ENCODE results near the gene MRPL21.
"Not testable (repeated sequence)": the region's sequence is repeated elsewhere in the genome, so short reads cannot be mapped to it uniquely, and the experiment has no call there.

Gene MRPL21

DNA sequence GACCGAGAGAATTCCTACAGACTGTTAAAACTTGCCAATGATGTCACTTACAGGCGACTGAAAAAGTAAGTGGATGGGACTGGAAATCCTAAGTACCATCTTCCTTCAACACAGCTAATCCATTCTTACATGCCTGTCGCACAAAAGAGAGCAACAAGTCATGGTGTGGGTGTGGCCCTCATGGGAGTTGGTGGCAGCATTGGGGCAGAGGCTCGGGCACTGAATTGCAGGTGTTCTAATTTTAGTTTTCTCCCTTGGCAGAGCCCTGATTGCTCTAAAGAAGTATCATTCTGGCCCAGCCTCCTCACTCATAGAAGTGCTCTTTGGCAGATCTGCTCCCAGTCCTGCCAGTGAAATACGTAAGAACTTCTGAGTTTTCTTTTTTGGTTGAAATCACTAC is 4.6 kb upstream of the MRPL21 start:
- no peak for DNase-seq

DNA sequence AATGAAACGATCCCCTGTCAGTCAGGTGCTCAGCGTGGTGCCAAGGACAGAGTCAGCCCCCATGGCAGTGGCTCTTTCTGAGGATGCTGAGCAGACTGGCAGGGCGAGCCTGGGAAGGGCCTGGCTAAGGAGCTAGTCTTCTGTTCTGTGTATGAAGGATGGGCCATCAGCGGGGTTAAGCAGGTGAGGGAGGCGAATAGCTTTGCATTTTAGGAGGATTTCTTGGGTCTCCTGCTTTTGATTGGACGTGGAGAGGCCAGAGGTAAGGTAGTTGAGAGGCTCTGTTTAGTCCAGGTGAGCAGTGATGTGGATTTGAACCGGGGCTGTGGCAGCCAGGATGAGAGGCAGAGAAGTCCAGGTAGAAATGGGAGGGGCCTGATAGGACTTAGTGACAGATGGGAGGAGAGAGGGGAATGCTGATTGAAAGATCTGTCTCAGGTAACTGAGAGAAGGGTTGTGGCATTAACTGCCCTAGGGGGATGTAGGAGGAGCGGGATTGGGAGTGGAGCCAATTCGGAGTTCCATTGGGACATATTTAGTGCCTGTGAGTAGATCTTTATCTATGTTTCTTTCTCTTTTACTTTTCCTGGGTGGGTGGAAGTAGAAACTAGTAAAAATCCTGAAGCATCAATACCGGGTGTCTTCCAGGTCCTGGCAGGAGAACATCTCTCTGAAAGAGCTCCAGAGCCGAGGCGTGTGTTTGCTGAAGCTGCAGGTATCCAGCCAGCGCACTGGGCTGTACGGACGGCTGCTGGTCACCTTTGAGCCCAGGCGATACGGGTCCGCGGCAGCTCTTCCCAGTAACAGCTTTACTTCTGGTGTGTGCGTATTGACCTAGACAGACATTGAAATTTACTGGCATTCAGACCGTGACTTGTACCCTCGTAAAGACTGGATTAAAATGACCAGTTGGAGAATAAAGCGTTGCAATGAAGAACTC is 2.1 kb upstream of the MRPL21 start:
- DNase-seq = no peak

DNA sequence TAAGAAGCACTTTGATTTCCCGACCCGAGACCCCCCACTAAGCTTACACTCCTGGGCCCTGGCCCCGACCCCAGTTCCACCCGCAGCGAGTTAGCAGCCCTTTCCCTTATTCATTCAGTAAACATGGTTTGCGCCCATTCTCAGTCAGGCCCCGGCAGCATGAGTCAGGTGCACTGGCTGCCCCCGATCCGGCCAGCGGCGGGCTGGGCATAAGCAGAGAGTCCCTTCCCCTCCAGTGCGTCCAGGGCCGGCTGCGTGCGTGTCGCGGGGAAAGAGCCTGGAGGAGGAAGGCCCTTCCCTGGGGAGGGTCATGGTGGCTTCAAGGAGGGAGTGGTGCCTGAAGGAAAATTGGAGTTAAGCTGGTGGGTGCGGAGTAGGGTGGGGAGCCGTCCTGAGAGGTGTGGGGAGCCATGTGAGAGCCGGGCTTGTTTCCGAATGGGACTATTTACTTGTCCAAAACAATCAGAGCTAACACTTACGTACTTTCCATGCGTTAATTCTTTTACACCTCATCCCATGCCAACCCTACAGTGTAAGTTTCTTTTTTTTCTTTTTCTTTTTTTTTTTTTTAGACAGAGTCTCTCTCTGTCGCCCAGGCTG is 716 bp upstream of the MRPL21 start:
- DNase-seq = no peak

DNA sequence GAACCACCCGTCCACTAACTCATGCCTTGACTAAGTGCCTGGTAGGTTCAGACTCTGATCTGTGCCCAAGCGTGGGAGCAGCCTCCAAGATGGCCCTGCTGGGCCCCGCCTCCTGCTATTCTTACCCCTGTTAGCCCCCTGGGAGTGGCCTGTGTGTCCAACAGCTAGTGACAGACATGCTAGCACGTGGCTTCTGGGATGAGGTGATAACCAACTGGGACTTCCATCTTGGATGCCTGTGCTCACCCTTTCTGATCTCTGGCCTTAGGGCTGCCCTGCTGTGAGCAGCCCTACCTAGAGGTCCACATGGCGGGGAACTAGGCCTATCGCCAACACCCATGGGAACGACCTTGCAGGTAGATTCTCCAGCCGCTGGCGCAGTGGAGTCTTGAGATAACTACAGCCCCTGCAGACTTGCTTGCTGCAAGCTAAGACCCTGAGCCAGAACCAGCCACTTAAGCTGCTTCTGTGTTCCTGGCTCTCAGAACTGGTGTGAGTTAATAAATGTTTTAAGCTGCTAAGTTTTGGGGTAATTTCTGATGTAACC is 2.7 kb downstream of the MRPL21 start:
- no peak for DNase-seq

DNA sequence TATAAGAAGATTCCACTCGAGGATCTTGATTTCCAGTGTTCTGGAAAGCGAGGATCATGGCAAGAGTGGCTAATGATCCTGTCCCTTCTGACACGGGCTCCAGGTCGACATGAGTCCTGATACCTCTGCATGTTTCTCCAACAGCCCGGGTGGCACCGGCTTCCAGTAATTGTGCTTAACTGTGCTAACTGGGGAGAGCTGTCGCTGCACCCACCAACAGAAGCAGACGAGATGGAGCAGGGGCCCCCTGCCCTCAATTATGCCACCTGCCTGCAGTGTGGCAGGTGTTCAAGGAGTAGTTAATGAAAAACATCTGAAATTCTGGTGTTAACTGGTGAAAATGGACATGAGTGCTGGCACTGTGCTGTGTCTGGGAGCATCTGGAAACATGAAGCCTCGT is 6.2 kb downstream of the MRPL21 start:
- DNase-seq = no peak

DNA sequence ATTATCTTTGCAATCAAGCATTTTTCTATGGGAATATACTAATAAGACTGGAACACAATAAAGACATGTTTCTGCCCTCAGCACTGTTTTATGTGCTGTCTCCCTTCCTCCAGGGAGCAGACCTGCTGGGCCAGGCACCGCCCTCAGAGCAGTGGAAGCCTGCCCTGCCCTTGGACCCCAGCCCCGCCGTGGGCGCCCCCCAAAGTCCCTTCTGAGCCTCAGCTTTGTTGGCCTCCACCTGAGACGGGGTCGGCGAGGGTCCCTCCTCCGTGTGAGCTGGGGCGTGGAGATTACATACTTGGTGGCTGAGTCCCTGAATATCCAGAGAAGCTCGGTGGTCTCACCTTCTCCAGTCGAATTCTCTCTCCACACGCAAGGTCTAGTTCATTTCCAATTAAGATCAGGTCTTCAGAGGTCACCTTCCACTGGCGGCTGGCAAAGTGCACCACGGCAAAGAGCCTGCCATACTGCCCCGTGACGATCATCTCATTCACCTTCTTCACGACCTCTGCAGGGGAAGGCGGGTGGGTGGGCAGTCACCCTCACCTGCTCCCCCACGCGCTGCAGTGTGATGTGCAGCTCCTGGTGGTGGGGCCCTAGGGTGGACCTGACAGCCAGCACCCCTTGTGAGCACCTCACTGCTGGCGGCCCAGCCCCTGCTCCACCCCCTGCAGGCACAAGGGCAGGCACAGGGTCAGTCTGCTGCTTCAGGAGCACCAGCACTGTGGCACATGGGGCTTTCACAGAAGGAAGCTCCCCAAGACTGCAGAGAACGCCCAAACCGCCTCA is 7.3 kb downstream of the MRPL21 start:
- DNase-seq = no peak

DNA sequence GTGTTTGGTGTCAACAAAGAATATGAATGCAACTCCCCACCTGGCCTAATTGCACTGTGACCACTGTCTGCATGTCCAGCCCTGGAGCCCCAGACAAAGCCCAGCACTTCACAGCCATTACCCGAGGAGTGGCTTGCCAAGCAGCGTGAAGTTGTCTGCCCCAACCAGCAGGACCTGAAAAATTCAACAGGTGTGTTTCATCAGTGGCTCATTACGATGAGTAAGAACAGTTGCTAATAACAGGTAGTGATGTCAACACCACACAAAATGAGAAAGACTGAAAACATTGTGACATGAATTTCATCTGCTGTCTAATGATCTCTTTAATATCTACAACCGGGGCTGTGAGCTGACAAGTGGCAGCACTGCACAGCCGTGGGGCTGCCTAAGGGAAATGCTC is 10.3 kb downstream of the MRPL21 start:
- DNase-seq = no peak

DNA sequence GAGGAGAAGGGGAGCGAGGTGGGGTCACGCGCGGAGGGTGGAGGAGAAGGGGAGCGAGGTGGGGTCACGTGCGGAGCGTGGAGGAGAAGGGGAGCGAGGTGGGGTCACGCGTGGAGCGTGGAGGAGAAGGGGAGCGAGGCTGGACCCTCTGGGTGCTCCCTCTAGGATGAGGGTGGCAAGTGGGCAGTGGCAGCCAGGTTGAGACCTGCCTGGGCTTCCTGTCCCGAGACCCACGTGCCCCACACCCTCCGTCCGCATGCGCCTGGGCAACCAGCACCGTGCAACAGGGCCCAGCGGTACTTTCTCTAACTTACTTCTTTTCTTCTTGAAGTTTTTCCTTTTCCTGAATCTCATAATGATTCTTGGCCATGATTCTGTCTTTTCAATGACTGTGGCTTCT is 11.1 kb downstream of the MRPL21 start:
- DNase-seq = no peak

DNA sequence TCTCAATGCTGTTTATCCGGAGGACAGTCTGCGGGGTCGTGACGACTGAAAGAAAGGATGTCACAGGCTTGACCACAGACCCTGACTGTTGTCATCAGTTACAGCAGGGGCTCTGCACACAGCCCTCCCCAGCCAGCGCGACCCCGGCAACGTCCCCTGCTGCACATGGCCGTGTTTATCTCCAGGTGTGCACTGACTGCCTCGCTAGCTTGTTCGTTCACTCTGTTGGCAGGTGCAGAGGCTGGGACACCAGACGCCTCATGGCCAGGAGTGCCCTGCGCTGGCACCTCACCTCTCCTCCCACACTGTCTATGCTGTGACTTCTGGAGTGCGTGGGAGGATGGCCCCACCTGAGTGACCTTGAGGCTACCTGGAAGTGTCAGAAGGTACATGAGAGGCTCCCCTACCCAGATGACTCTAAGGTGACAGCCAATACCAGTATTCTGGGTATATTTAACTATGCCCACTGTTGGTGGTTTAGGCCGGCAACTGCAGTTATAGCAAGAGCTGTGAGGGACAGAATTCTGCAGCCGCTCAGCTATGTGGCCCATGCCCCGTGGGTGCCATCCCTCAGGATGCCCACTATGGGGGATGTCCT is 12.2 kb downstream of the MRPL21 start:
- DNase-seq = no peak

DNA sequence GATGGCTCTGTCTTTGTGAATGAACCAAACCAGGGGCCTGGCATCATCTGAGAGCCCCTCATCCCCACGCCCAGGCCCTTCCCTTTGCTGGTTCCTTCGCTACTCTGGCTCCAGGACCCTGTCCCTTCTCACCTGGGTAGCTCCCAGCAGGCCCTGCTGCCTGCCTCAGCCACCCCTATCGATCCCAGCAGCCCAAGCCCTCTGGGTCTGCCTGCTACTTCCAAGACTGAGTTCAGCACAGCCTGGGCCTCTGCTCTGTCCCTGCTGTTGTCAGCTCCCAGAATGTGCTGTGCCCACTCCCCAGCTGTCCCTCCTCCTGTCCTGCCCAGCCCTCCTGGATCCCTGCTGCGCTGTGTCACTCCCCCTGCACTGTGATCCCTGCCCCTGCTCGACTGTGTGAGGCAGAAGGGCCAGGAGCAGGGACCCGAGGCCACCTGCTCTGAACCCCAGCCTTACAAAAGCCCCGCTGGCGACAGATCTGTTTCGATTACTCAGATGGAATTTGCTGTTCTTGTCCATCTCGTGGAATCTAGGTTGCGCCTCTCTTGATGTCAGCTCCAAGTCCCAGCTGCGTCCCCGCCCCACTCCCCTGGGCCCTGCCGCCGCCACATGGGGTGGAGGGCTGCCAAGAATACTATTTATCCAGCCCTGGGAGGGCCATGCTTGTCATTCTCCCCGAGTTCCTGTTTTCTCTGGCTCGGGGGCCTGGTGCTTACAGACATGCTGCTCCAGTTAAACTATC is 13.0 kb downstream of the MRPL21 start:
- no peak for DNase-seq

DNA sequence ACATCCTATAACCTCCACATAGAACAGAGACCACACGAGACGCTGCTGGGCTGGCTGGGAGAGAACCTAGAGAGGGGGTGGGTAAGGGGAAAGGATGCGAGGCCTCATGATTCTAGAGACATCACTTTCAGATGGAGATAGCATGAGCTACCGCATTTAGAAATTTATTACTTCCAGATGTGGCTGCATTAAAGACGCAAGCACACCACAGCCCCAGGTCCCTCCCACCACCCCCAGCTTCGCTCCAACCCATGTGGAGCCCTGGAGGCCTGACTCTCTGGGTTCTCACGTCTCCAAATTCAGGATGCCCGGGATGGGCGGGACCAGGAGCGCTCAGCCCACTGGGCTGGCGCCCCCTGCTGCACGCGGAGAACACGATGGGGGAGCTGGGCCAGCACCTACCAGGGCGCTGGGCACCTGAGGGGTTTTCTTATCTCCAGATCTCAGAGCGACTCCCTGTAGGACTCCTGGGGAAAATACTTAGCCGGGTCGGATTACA is 13.6 kb downstream of the MRPL21 start:
- no peak for DNase-seq

DNA sequence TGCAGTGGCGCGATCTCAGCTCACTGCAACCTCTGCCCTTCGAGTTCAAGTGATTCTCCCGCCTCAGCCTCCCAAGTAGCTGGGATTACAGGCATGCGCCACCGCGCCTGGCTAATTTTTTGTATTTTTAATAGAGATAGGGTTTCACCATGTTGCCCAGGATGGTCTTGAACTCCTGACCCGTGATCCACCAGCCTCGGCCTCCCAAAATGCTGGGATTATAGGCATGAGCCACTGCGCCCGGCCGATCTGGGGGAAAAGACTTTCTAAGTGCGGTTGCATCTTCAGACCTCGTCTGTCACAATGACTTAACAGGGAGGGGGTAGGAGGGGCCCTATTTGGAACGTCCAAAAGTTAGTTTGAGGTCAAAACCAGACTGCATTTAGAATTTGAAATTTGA is 18.8 kb downstream of the MRPL21 start:
- not testable (repeated sequence) for DNase-seq

DNA sequence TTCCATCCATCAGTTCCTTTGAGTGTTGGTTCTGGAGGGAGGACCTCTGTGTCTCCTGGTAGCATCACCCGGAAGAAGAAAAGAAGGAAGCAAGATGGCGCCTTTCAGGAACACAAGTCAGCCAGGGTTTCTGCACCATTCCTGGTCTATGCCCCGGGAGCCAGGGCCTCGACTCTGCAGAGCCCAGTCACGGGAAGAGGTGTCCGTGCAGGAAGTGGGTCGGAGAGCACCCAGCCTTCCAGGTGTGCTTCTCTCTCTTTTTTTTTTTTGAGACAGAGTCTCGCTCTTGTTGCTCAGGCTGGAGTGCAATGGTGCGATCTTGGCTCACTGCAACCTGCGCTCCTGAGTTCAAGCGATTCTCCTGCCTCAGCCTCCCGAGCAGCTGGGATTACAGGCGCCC is 21.2 kb downstream of the MRPL21 start:
- DNase-seq = no peak

DNA sequence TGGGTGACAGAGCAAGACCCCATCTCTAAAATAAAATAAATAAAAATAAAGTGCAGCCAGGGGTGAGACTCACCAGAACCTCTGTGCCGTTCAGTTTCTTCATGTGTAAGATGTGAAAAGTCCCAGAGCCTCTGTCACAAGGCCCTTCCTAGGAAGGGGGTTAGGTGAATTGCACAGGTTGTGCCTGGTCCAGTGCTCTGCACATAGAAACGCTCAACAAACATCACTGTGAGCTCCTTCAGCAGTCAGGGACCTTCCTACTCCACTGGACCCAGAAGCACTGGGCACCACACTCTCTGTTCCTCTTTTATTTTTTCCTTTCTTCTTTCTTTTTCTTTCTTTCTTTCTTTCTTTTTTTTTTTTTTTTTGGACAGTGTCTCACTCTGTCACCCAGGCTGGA is 22.3 kb downstream of the MRPL21 start:
- no peak for DNase-seq

DNA sequence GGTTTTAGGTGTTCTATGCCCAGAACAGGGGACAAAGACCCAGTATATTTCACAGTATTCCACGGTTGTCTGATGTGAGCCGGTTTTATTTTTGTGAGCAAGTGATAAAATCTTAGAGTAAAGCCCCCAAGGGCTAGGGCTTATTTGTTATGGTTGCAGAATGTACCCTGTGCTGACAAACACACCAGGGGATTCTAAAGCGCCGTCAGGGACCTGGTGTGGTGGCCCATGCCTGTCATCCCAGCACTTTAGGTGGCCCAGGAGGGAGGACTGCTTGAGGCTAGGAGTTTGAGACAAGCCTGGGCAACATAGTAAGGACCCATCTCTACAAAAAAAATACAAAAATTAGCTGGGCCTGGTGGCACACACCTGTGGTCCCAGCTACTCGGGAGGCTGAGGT is 22.8 kb downstream of the MRPL21 start:
- DNase-seq = no peak

DNA sequence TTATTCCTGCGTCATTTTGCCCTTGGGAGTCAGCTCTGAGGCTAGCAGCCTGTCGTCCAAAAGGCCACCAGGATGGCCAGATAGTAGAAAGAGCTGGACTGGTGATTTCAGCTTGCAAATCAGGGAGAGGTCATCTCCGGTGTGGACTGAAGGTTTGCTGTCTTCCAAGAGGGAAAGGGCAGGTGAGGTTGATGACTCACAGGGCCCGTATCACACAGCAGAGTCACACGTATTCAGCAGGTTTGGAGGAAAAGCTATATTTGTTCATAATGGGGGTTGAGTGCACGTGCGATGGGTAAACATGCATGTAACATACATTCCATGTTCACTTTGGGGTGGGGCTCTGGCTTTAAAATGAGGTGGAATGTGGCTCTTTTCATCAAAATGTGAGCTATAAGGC is 25.6 kb downstream of the MRPL21 start:
- DNase-seq = no peak

DNA sequence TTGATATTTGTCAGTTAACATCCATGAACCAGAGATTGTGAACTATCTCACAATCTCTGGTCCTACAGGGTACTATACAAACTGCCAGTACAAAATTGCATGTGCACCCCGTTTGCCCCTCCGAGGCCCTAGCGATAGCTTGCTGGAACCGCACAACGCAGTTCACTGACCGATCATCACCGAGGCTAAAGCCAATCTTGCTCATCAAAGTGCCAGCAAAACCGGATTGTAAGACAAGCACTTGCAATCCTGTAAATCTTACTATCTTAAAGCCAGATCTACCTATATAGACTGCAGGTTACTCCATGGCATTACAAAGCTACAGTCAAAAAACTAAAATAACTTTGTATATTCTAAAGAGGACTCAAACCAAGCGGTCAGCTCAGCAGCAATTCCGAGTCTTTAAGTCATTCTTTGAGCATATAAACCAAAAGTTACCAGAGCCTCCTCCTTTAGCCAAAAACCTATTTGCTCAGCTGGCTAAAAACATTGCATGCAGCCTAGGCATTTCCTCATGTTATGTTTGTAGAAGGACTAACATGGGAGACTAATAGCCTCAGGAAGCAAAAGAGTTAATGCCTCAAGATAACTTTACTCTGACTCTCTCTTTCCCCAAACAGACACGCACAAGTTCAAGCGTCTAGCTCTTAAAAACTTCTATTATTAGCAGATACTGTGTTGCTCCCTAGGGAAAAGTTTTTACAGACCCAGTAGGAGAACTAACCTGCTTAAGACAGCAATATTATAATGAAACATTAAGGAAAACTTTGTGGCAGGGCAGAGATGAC is 31.2 kb downstream of the MRPL21 start:
- DNase-seq = no peak

DNA sequence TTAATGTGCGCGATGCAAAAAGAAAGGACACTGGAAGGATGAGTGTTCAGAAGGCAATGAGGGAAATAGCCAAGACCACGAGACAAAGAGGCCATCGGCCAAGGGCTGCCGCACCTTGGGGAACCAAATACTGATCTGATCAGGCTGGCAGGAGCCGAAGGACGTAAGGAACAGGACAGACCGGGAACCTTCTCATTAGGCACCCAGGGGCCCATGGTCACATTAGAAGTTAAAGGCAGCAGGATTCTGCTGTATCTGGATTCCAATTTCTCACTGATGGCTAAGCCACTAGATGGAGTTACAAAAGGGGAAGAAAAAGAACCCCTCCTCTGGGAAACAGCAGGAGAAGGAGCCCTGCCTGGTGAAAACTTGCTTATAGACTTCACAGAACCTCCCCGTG is 33.2 kb downstream of the MRPL21 start:
- no peak for DNase-seq

DNA sequence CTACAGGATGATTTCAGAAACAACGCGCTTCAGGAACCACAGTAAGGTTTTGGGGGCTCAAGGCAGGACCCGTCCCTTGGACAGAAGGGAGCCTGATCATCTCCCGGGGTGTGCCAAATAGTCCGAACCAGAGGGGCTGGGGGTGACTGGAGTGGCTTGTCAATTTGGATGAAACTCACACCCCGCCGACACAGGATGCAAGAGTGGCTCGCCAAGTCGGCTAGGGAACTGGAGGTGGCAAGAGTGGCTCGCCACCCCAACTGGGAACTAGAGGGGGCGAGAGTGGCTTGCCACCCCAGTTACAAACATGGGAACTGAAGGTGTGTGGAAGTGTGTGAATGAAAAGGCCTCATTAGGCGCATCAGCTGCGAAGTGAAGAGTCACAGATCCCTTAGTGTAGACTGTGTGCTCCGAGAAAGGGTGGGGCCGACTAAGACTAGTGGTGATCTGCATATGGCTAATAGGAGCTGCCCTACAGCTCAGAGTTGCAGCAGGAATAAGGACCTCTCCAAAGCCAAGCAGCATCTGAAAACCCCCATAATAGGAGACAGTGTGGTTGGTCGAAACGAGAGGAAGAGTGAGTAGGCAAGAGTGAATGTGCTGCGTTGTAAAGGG is 35.3 kb downstream of the MRPL21 start:
- no peak for DNase-seq

DNA sequence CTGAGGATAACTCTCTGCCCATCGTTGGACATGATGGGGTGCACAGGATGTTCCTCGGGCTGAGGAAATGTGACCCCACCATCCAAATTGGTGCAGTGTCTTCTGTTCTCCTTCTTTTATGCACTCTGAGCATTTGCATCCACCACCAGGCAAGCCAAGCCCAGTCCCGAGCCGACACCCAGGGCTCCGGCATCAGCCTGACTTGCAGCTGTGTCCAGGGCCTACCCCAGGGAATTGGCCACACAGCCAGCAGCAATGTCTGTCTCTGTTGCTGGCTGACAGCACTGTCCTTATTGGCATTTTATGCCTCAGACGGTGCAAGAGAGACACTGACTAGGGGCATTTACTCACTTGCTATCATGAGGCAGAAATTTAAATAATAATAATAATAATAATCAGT is 36.6 kb downstream of the MRPL21 start:
- no peak for DNase-seq

DNA sequence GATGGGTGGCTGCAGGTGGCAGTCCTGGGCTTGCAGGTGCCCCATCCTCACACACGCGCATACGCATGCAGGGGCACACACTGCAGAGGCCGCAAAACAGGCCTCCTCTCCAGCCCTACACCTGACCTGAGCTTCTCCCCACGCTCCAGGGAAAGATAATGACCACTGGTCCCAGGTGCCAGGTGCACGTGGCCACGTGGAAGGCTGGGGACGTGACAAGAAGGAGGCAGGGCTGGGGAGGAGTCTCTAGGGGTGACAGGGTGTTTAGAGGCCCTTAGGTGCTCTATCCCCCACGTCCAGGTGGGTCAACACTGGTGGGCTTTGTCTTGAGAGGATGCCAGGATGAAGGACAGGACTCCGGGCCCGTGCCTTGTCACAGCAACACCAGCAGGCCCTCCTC is 38.4 kb downstream of the MRPL21 start:
- DNase-seq = no peak

All from activated CD4-positive, CD25-positive, alpha-beta regulatory T cell (primary cell).